Ammon's horn (tissue), 1 donor: ENCODE data around the gene STT3B.
A peak's percentile ranks its signal among the peaks of the same experiment; 100 is the strongest.

Experiments
- DNase-seq: peaks from one replicate; pipeline ENCODE4 v3.0.0-alpha.2; 2016; ENCODE audit warnings: low spot score

The STT3B gene

GRCh38 chr3:31652296-31652695, 119.6 kb downstream of the STT3B start:
- DNase-seq: no peak

GRCh38 chr3:31653464-31653863, 120.7 kb downstream of the STT3B start:
- DNase-seq: no peak

- no peak for DNase-seq
Observed at GRCh38 chr3:31654998-31655397, 122.3 kb downstream of the STT3B start.

GRCh38 chr3:31659246-31659645, 126.5 kb downstream of the STT3B start:
- no peak for DNase-seq

- DNase-seq: no peak
Observed at GRCh38 chr3:31661286-31661685, 128.6 kb downstream of the STT3B start.

GRCh38 chr3:31661993-31662670, 129.4 kb downstream of the STT3B start:
- DNase-seq: no peak

GRCh38 chr3:31664031-31664430, 131.3 kb downstream of the STT3B start:
- no peak for DNase-seq

- DNase-seq: no peak
Observed at GRCh38 chr3:31667582-31667981, 134.9 kb downstream of the STT3B start.

- DNase-seq: no peak
Observed at GRCh38 chr3:31668242-31668641, 135.5 kb downstream of the STT3B start.

- peak; percentile 10 for DNase-seq
Observed at GRCh38 chr3:31670136-31670535, 137.4 kb downstream of the STT3B start.

GRCh38 chr3:31670722-31671121, 138.0 kb downstream of the STT3B start:
- DNase-seq: no peak

- no peak for DNase-seq
Observed at GRCh38 chr3:31671451-31671850, 138.7 kb downstream of the STT3B start.

- no peak for DNase-seq
Observed at GRCh38 chr3:31671976-31672375, 139.3 kb downstream of the STT3B start.

- no peak for DNase-seq
Observed at GRCh38 chr3:31673950-31674349, 141.2 kb downstream of the STT3B start.

GRCh38 chr3:31676556-31676955, 143.8 kb downstream of the STT3B start:
- DNase-seq: no peak

- DNase-seq: no peak
Observed at GRCh38 chr3:31680072-31680870, 147.5 kb downstream of the STT3B start.
